Ishikawa (cell line): ENCODE measurements around the gene ZEB2.

ENCODE experiments used
- CEBPB ChIP-seq: IDR thresholded peaks from 2 replicates; pipeline ENCODE4 v1.6.1; 2012
- CREB1 ChIP-seq: IDR thresholded peaks from 2 replicates; pipeline ENCODE4 v1.6.1; 2012; ENCODE audit warnings: low read depth
- EGR1 ChIP-seq: IDR thresholded peaks from 2 replicates; pipeline ENCODE4 v1.6.1; 2012
- EP300 ChIP-seq: IDR thresholded peaks from 2 replicates; pipeline ENCODE4 v1.6.1; 2012; ENCODE audit warnings: borderline replicate concordance
- FOXM1 ChIP-seq: IDR thresholded peaks from 2 replicates; pipeline ENCODE4 v1.6.1; 2012; ENCODE audit warnings: low read depth, borderline replicate concordance
- MAX ChIP-seq: IDR thresholded peaks from 2 replicates; pipeline ENCODE4 v1.6.1; 2012
- NFIC ChIP-seq: IDR thresholded peaks from 2 replicates; pipeline ENCODE4 v1.6.1; 2012
- RAD21 ChIP-seq: IDR thresholded peaks from 2 replicates; pipeline ENCODE4 v1.6.1; 2012; ENCODE audit warnings: low read depth
- REST ChIP-seq: IDR thresholded peaks from 2 replicates; pipeline ENCODE4 v1.6.1; 2012; ENCODE audit warnings: low read depth, mild to moderate bottlenecking
- TAF1 ChIP-seq: IDR thresholded peaks from 2 replicates; pipeline ENCODE4 v1.6.1; 2012; ENCODE audit warnings: low read depth, mild to moderate bottlenecking
- TCF12 ChIP-seq: IDR thresholded peaks from 2 replicates; pipeline ENCODE4 v1.6.1; 2012; ENCODE audit warnings: low read depth
- TEAD4 ChIP-seq: IDR thresholded peaks from 2 replicates; pipeline ENCODE4 v1.6.1; 2012
- USF1 ChIP-seq: IDR thresholded peaks from 2 replicates; pipeline ENCODE4 v1.6.1; 2012
- YY1 ChIP-seq: IDR thresholded peaks from 2 replicates; pipeline ENCODE4 v1.6.1; 2012; ENCODE audit warnings: low read depth
- ZBTB7A ChIP-seq: IDR thresholded peaks from 2 replicates; pipeline ENCODE4 v1.6.1; 2012; ENCODE audit warnings: low read depth

ZEB2 gene

GRCh38 chr2:144403933-144404332 lies 116.0 kb downstream of the ZEB2 start:
- TF ChIP-seq CREB1 (no peak), TEAD4 (no peak), RAD21 (no peak), EP300 (no peak), MAX (no peak), CEBPB (no peak), REST (no peak), ZBTB7A (no peak), NFIC (no peak), USF1 (no peak), FOXM1 (no peak), YY1 (no peak), EGR1 (no peak), TAF1 (no peak), TCF12 (no peak)

- TF ChIP-seq MAX (no peak), TAF1 (no peak), NFIC (no peak), EP300 (no peak), RAD21 (no peak), USF1 (no peak), ZBTB7A (no peak), TEAD4 (no peak), YY1 (no peak), CREB1 (no peak)
Observed at GRCh38 chr2:144402251-144402650, 117.7 kb downstream of the ZEB2 start.

GRCh38 chr2:144401036-144401435 lies 118.9 kb downstream of the ZEB2 start:
- no peak for TF ChIP-seq TAF1
- no peak for TF ChIP-seq CREB1
- TF ChIP-seq YY1 = no peak
- TF ChIP-seq FOXM1 = no peak
- no peak for TF ChIP-seq TCF12
- TF ChIP-seq EP300 = no peak
- no peak for TF ChIP-seq MAX
- no peak for TF ChIP-seq TEAD4
- no peak for TF ChIP-seq USF1
- no peak for TF ChIP-seq ZBTB7A
- no peak for TF ChIP-seq EGR1
- TF ChIP-seq RAD21 = no peak
- no peak for TF ChIP-seq CEBPB
- no peak for TF ChIP-seq REST
- no peak for TF ChIP-seq NFIC

- TF ChIP-seq CREB1 = no peak
- no peak for TF ChIP-seq TEAD4
- TF ChIP-seq FOXM1 = no peak
- TF ChIP-seq EP300 = no peak
- no peak for TF ChIP-seq ZBTB7A
- no peak for TF ChIP-seq EGR1
- TF ChIP-seq REST = no peak
- TF ChIP-seq RAD21 = no peak
- TF ChIP-seq CEBPB = no peak
- no peak for TF ChIP-seq NFIC
- TF ChIP-seq TCF12 = no peak
- TF ChIP-seq MAX = no peak
- no peak for TF ChIP-seq USF1
- no peak for TF ChIP-seq TAF1
- TF ChIP-seq YY1 = no peak
Observed at GRCh38 chr2:144396318-144396717, 123.6 kb downstream of the ZEB2 start.
